ENCODE results near the gene C22orf15. TPM values are rescaled to one million over a fixed set of nuclear protein-coding genes. Genes with fewer than 3 reads are reported as not detected.
A peak's percentile ranks its signal among the peaks of the same experiment; 100 is the strongest.

The C22orf15 gene
- total and polyA plus RNA-seq, 7 donors, result 0.04 to 0.34 TPM; not detected in 5

- ATAC-seq, result peak in 2 of 4 donors; percentile 10 to 20
- Histone ChIP-seq H3K4me1 (no peaks in the 10 kb centered on the region), H3K36me3 (ENCODE audit: insufficient read depth in 1 of 2, low read depth in 1 of 2) (no peaks in the 10 kb centered on the region), H3K9me3 (no peaks in the 10 kb centered on the region), H3K27me3 (ENCODE audit: insufficient read depth in 3 of 3, low read length in 2 of 3) (no peaks in the 10 kb centered on the region), H3K27ac (no peak overlapping the region), H3K4me3 (no peak overlapping the region)
- intact Hi-C loops (cut with DNase I), result no loop called here
- WGBS, 3 donors, result 44 to 59% (median 49%) methylated on average over 4 of the region's 4 CpGs
- TF ChIP-seq CTCF (IDR thresholded peaks at IDR 0.05), result no peak
- DNase-seq, result no peak
Observed at GRCh38 chr22:23756891-23757290, 5.9 kb upstream of the C22orf15 start.

- H3K4me3 ChIP-seq, result no peak overlapping the region
- no peaks in the 10 kb centered on the region for H3K9me3 ChIP-seq
- no peak for TF ChIP-seq CTCF (IDR thresholded peaks at IDR 0.05)
- H3K36me3 ChIP-seq (ENCODE audit: insufficient read depth in 1 of 2, low read depth in 1 of 2), result peaks cover 0 to 8% of the 10 kb centered on the region in 2 donors
- peaks cover 8% of the 10 kb centered on the region for H3K4me1 ChIP-seq
- WGBS, 3 donors, result 83 to 93% (median 83%) methylated on average over 4 of the region's 4 CpGs
- DNase-seq (no peak), ATAC-seq (no peak)
- no peak overlapping the region for H3K27ac ChIP-seq
- intact Hi-C loops (cut with DNase I), result no loop called here
- H3K27me3 ChIP-seq (ENCODE audit: insufficient read depth in 3 of 3, low read length in 2 of 3), result no peaks in the 10 kb centered on the region
Observed at GRCh38 chr22:23759566-23759965, 3.2 kb upstream of the C22orf15 start.

GRCh38 chr22:23760056-23760455 is 2.7 kb upstream of the C22orf15 start:
- Histone ChIP-seq H3K27ac (no peak overlapping the region), H3K4me1 (peaks cover 13% of the 10 kb centered on the region), H3K9me3 (no peaks in the 10 kb centered on the region), H3K4me3 (no peak overlapping the region), H3K27me3 (ENCODE audit: insufficient read depth in 3 of 3, low read length in 2 of 3) (no peaks in the 10 kb centered on the region), H3K36me3 (ENCODE audit: insufficient read depth in 1 of 2, low read depth in 1 of 2) (peaks cover 0 to 13% of the 10 kb centered on the region in 2 donors)
- ATAC-seq, result no peak
- TF ChIP-seq CTCF (IDR thresholded peaks at IDR 0.05), result no peak
- DNase-seq, result no peak
- intact Hi-C loops (cut with DNase I), result no loop called here
- WGBS, 3 donors, result 71 to 91% (median 78%) methylated on average over 6 of the region's 6 CpGs

GRCh38 chr22:23763579-23763945 is 772 bp downstream of the C22orf15 start:
- Histone ChIP-seq H3K9me3 (no peaks in the 10 kb centered on the region), H3K36me3 (ENCODE audit: insufficient read depth in 1 of 2, low read depth in 1 of 2) (peaks cover 0 to 20% of the 10 kb centered on the region in 2 donors), H3K4me1 (peaks cover 25% of the 10 kb centered on the region), H3K27me3 (ENCODE audit: insufficient read depth in 3 of 3, low read length in 2 of 3) (no peaks in the 10 kb centered on the region), H3K4me3 (no peak overlapping the region), H3K27ac (no peak overlapping the region)
- no peak for ATAC-seq
- peak in 1 of 2 donors; percentile 72 for DNase-seq
- no peak for TF ChIP-seq CTCF (IDR thresholded peaks at IDR 0.05)
- 34 to 47% (median 37%) methylated on average over 17 of the region's 17 CpGs for WGBS, 3 donors
- intact Hi-C loops (cut with DNase I), result no loop called here

- Histone ChIP-seq H3K27ac (no peak overlapping the region), H3K4me1 (peaks cover 29% of the 10 kb centered on the region), H3K27me3 (ENCODE audit: insufficient read depth in 3 of 3, low read length in 2 of 3) (no peaks in the 10 kb centered on the region), H3K4me3 (peak overlapping the region; percentile 79), H3K36me3 (ENCODE audit: insufficient read depth in 1 of 2, low read depth in 1 of 2) (peaks cover 0 to 20% of the 10 kb centered on the region in 2 donors), H3K9me3 (no peaks in the 10 kb centered on the region)
- intact Hi-C loops (cut with DNase I), result no loop called here
- no peak for TF ChIP-seq CTCF (IDR thresholded peaks at IDR 0.05)
- DNase-seq, result no peak
- WGBS, 3 donors, result 61 to 73% (median 68%) methylated on average over 6 to 7 of the region's 7 CpGs
- ATAC-seq, result no peak
Observed at GRCh38 chr22:23763954-23764353, 1.2 kb downstream of the C22orf15 start.
